ENCODE data around the gene LIMK1.

LIMK1 gene

GRCh38 chr7:74099031-74099430 lies 15.4 kb downstream of the LIMK1 start:
- no peak for TF ChIP-seq CTCF (IDR thresholded peaks at IDR 0.05; ENCODE audit: low read depth, low read length)
- no peak for DNase-seq (ENCODE audit: extremely low read depth, low read depth)

GRCh38 chr7:74101061-74101681 lies 17.6 kb downstream of the LIMK1 start:
- no peak for DNase-seq (ENCODE audit: extremely low read depth, low read depth)
- TF ChIP-seq CTCF (IDR thresholded peaks at IDR 0.05; ENCODE audit: low read depth, low read length) = no peak

- TF ChIP-seq CTCF (IDR thresholded peaks at IDR 0.05; ENCODE audit: low read depth, low read length) = no peak
- no peak for DNase-seq (ENCODE audit: extremely low read depth, low read depth)
These were observed 19.7 kb downstream of the LIMK1 start for GRCh38 chr7:74103219-74103772.

- no peak for TF ChIP-seq CTCF (IDR thresholded peaks at IDR 0.05; ENCODE audit: low read depth, low read length)
- no peak for DNase-seq (ENCODE audit: extremely low read depth, low read depth)
These were observed 21.1 kb downstream of the LIMK1 start for GRCh38 chr7:74104702-74105101.

GRCh38 chr7:74105992-74106391 lies 22.4 kb downstream of the LIMK1 start:
- TF ChIP-seq CTCF (IDR thresholded peaks at IDR 0.05; ENCODE audit: low read depth, low read length) = no peak
- DNase-seq (ENCODE audit: extremely low read depth, low read depth) = no peak

GRCh38 chr7:74106846-74107245 lies 23.2 kb downstream of the LIMK1 start:
- TF ChIP-seq CTCF (IDR thresholded peaks at IDR 0.05; ENCODE audit: low read depth, low read length) = no peak
- no peak for DNase-seq (ENCODE audit: extremely low read depth, low read depth)

- no peak for DNase-seq (ENCODE audit: extremely low read depth, low read depth)
- no peak for TF ChIP-seq CTCF (IDR thresholded peaks at IDR 0.05; ENCODE audit: low read depth, low read length)
These were observed 31.7 kb downstream of the LIMK1 start for GRCh38 chr7:74115326-74115725.

Measured in AG09319 (cell line).